T-cell (primary cell): ENCODE measurements around the gene KLHDC3. TPM values are rescaled to one million over a fixed set of nuclear protein-coding genes. Genes with fewer than 3 reads are reported as not detected.

Experiments
- total RNA-seq, 35 experiments: library from RNA in 6 of 35; stranded (reverse) in 6 of 35; fragments of 120-200 nt in 1 of 35; gene quantifications; one replicate each; pipeline versions ENCODE4 v1.2.1 to v1.2.4 and lab custom pipeline; 2013 to 2026

Gene KLHDC3
- total RNA-seq, 5 donors from 2014 or later (not counting 1 experiment from before 2014, with no cell fraction given) = 40.5 to 75.3 (median 66.9) TPM

Other genes with a start within 250 kb of the KLHDC3 start
- 10 to 100 TPM; 33.1 to 39.5 (median 33.6) TPM for gene BICRAL, start 232.2 kb upstream of the KLHDC3 start, total RNA-seq
- gene RPL7L1, start 134.6 kb upstream of the KLHDC3 start, total RNA-seq = 10 to 100 TPM; 62.5 to 89.2 (median 81.3) TPM
- under 1 TPM in 1 of 5 donors, not detected in 4; 0.53 TPM for gene PTCRA, start 98.2 kb upstream of the KLHDC3 start, total RNA-seq
- 10 to 100 TPM; 51.2 to 86.2 (median 79.4) TPM for gene CNPY3, start 84.8 kb upstream of the KLHDC3 start, total RNA-seq
- gene GNMT, start 53.5 kb upstream of the KLHDC3 start, total RNA-seq = 1 to 10 TPM in 4 of 5 donors, under 1 TPM in 1; 0.93 to 3.4 (median 1.3) TPM
- 10 to 100 TPM; 20.5 to 30.5 (median 27.4) TPM for gene PEX6, start 35.1 kb upstream of the KLHDC3 start, total RNA-seq
- gene PPP2R5D, start 29.7 kb upstream of the KLHDC3 start, total RNA-seq = 10 to 100 TPM; 27.8 to 35.1 (median 33.3) TPM
- gene MEA1, start 303 bp upstream of the KLHDC3 start, total RNA-seq = 10 to 100 TPM; 20.5 to 38.7 (median 34.0) TPM
- 10 to 100 TPM; 27.3 to 51.2 (median 47.3) TPM for gene RRP36, start 7.4 kb downstream of the KLHDC3 start, total RNA-seq
- 10 to 100 TPM in 3 of 5 donors, 1 to 10 TPM in 2; 6.9 to 15.9 (median 11.6) TPM for gene CUL7, start 39.6 kb downstream of the KLHDC3 start, total RNA-seq
- 10 to 100 TPM; 34.8 to 66.3 (median 52.0) TPM for gene MRPL2, start 45.2 kb downstream of the KLHDC3 start, total RNA-seq
- gene KLC4, start 45.4 kb downstream of the KLHDC3 start, total RNA-seq = 10 to 100 TPM; 37.8 to 48.5 (median 45.5) TPM
- 10 to 100 TPM in 2 of 5 donors, 1 to 10 TPM in 2, under 1 TPM in 1; 0.56 to 11.3 (median 1.6) TPM for gene PTK7, start 62.1 kb downstream of the KLHDC3 start, total RNA-seq
- gene SRF, start 157.0 kb downstream of the KLHDC3 start, total RNA-seq = 10 to 100 TPM; 19.6 to 34.1 (median 33.7) TPM
- 100 to 1,000 TPM in 1 of 5 donors, 10 to 100 TPM in 4; 92.5 to 107 (median 96.5) TPM for gene CUL9, start 167.9 kb downstream of the KLHDC3 start, total RNA-seq
- gene DNPH1, start 215.2 kb downstream of the KLHDC3 start, total RNA-seq = 10 to 100 TPM; 28.5 to 76.1 (median 57.5) TPM
- under 1 TPM in 2 of 5 donors, not detected in 3; 0.03 to 0.07 TPM for gene TTBK1, start 229.2 kb downstream of the KLHDC3 start, total RNA-seq